ENCODE results near the gene SHC4. TPM values are rescaled to one million over a fixed set of nuclear protein-coding genes. Genes with fewer than 3 reads are reported as not detected.
A peak's percentile ranks its signal among the peaks of the same experiment; 100 is the strongest.

Gene SHC4
- total and polyA plus RNA-seq, 4 donors = 0.09 to 1.9 (median 0.44) TPM

GRCh38 chr15:48898446-48898845, 65.3 kb downstream of the SHC4 start:
- H3K27ac ChIP-seq (ENCODE audit: low read depth in 1 of 2, low read length in 1 of 2) = no peak overlapping the region
- WGBS, 2 donors = 30 to 33% methylated on average over 2 of the region's 2 CpGs
- H3K27me3 ChIP-seq (ENCODE audit: control insufficient read depth in 3 of 3, insufficient read depth in 3 of 3, low read length in 2 of 3) = no peaks in the 10 kb centered on the region
- no peaks in the 10 kb centered on the region for H3K9me3 ChIP-seq (ENCODE audit: control insufficient read depth in 4 of 4, insufficient read depth in 3 of 4, low read length in 3 of 4)
- DNase-seq (no peak), ATAC-seq (ENCODE audit: insufficient read depth, low FRiP score) (no peak)
- no peak overlapping the region for H3K4me3 ChIP-seq
- H3K4me1 ChIP-seq (ENCODE audit: control insufficient read depth in 5 of 5, insufficient read depth in 5 of 5, low read length in 5 of 5) = peaks cover 0 to 17% (median 1%) of the 10 kb centered on the region in 5 donors
- H3K9ac ChIP-seq (ENCODE audit: insufficient read depth in 1 of 2, low read length in 2 of 2) = no peak overlapping the region
- H3K36me3 ChIP-seq (ENCODE audit: control insufficient read depth in 4 of 4, insufficient read depth in 4 of 4, low read length in 4 of 4) = no peaks in the 10 kb centered on the region
- TF ChIP-seq CTCF (IDR thresholded peaks at IDR 0.05; ENCODE audit: control extremely low read depth, extremely low read depth) = no peak

- no peaks in the 10 kb centered on the region for H3K9me3 ChIP-seq (ENCODE audit: control insufficient read depth in 4 of 4, insufficient read depth in 3 of 4, low read length in 3 of 4)
- no peak for TF ChIP-seq CTCF (IDR thresholded peaks at IDR 0.05; ENCODE audit: control extremely low read depth, extremely low read depth)
Observed at GRCh38 chr15:48898032-48898431, 65.7 kb downstream of the SHC4 start.

GRCh38 chr15:48896869-48897814, 66.6 kb downstream of the SHC4 start:
- Histone ChIP-seq H3K9ac (ENCODE audit: insufficient read depth in 1 of 2, low read length in 2 of 2) (peak overlapping the region; percentile 29 to 51), H3K27me3 (ENCODE audit: control insufficient read depth in 3 of 3, insufficient read depth in 3 of 3, low read length in 2 of 3) (no peaks in the 10 kb centered on the region), H3K36me3 (ENCODE audit: control insufficient read depth in 4 of 4, insufficient read depth in 4 of 4, low read length in 4 of 4) (no peaks in the 10 kb centered on the region), H3K4me3 (no peak overlapping the region), H3K9me3 (ENCODE audit: control insufficient read depth in 4 of 4, insufficient read depth in 3 of 4, low read length in 3 of 4) (no peaks in the 10 kb centered on the region), H3K4me1 (ENCODE audit: control insufficient read depth in 5 of 5, insufficient read depth in 5 of 5, low read length in 5 of 5) (peaks cover 0 to 17% (median 1%) of the 10 kb centered on the region in 5 donors), H3K27ac (ENCODE audit: low read depth in 1 of 2, low read length in 1 of 2) (no peak overlapping the region)
- DNase-seq (peak; percentile 61 to 80 (median 74)), ATAC-seq (ENCODE audit: insufficient read depth, low FRiP score) (no peak)
- 52 to 70% methylated on average over 13 of the region's 13 CpGs for WGBS, 2 donors
- no peak for TF ChIP-seq CTCF (IDR thresholded peaks at IDR 0.05; ENCODE audit: control extremely low read depth, extremely low read depth)

More at GRCh38 chr15:48898032-48898431, 65.7 kb downstream of the SHC4 start:
- H3K27me3 ChIP-seq (ENCODE audit: control insufficient read depth in 3 of 3, insufficient read depth in 3 of 3, low read length in 2 of 3) = no peaks in the 10 kb centered on the region
- DNase-seq = peak in 2 of 3 donors; percentile 10 to 16
- H3K9ac ChIP-seq (ENCODE audit: insufficient read depth in 1 of 2, low read length in 2 of 2) = peak overlapping the region in 1 of 2 donors; percentile 8
- no peaks in the 10 kb centered on the region for H3K36me3 ChIP-seq (ENCODE audit: control insufficient read depth in 4 of 4, insufficient read depth in 4 of 4, low read length in 4 of 4)
- no peak overlapping the region for H3K27ac ChIP-seq (ENCODE audit: low read depth in 1 of 2, low read length in 1 of 2)
- no peak for ATAC-seq (ENCODE audit: insufficient read depth, low FRiP score)
- H3K4me3 ChIP-seq = no peak overlapping the region
- H3K4me1 ChIP-seq (ENCODE audit: control insufficient read depth in 5 of 5, insufficient read depth in 5 of 5, low read length in 5 of 5) = peaks cover 0 to 17% (median 1%) of the 10 kb centered on the region in 5 donors
- WGBS, 2 donors = 38 to 49% methylated on average over 4 of the region's 4 CpGs

Measured in lung (tissue), 12 donors.